DMS79 treated with DMSO at 0.1 percent for 48 hours (cell line): ENCODE measurements around the gene ZSCAN25.
A peak's percentile ranks its signal among the peaks of the same experiment; 100 is the strongest.
"Not testable (repeated sequence)": the region's sequence is repeated elsewhere in the genome, so short reads cannot be mapped to it uniquely, and the experiment has no call there.

Experiments used
- DNase-seq: peaks from one replicate; lab custom pipeline; 2025; lab: John Stamatoyannopoulos, UW

The ZSCAN25 gene

GRCh38 chr7:99616359-99617191, at the start of gene ZSCAN25:
Gene ZSCAN25 (plus strand): TSS chr7:99616946. CDS start chr7:99619607, 2,661 bp downstream.
- peak; percentile 80 for DNase-seq

- DNase-seq = not testable (repeated sequence)
Measured at GRCh38 chr7:99568770-99569169, 48.0 kb upstream of the ZSCAN25 start.

GRCh38 chr7:99571768-99572167, 45.0 kb upstream of the ZSCAN25 start:
- DNase-seq = no peak

- DNase-seq = no peak
Measured at GRCh38 chr7:99573257-99573656, 43.5 kb upstream of the ZSCAN25 start.

GRCh38 chr7:99576251-99576650, 40.5 kb upstream of the ZSCAN25 start:
- DNase-seq = no peak

GRCh38 chr7:99579281-99579955, 37.3 kb upstream of the ZSCAN25 start:
- DNase-seq = no peak

- DNase-seq = peak; percentile 63
Measured at GRCh38 chr7:99579956-99580777, 36.6 kb upstream of the ZSCAN25 start.

GRCh38 chr7:99580778-99581332, 35.9 kb upstream of the ZSCAN25 start:
- not testable (repeated sequence) for DNase-seq

- no peak for DNase-seq
Measured at GRCh38 chr7:99588868-99589267, 27.9 kb upstream of the ZSCAN25 start.

- DNase-seq = no peak
Measured at GRCh38 chr7:99594948-99595745, 21.6 kb upstream of the ZSCAN25 start.

GRCh38 chr7:99596408-99596955, 20.3 kb upstream of the ZSCAN25 start:
- no peak for DNase-seq

GRCh38 chr7:99597762-99598501, 18.8 kb upstream of the ZSCAN25 start, which contains the start of gene TMEM225B:
Gene TMEM225B (plus strand): TSS chr7:99598267. CDS start chr7:99604389, 6,122 bp downstream.
- DNase-seq = no peak

GRCh38 chr7:99599836-99600235, 16.9 kb upstream of the ZSCAN25 start:
- no peak for DNase-seq

GRCh38 chr7:99601656-99602310, 15.0 kb upstream of the ZSCAN25 start:
- DNase-seq = no peak

- no peak for DNase-seq
Measured at GRCh38 chr7:99605527-99605926, 11.2 kb upstream of the ZSCAN25 start.

- DNase-seq = no peak
Measured at GRCh38 chr7:99606531-99606930, 10.2 kb upstream of the ZSCAN25 start.

- DNase-seq = no peak
Measured at GRCh38 chr7:99607548-99607947, 9.2 kb upstream of the ZSCAN25 start.

GRCh38 chr7:99614495-99614894, 2.3 kb upstream of the ZSCAN25 start:
- no peak for DNase-seq

GRCh38 chr7:99615989-99616358, 772 bp upstream of the ZSCAN25 start:
- DNase-seq = no peak
